Endodermal cell (in vitro differentiated cells): ENCODE data around the gene SORL1. TPM values are rescaled to one million over a fixed set of nuclear protein-coding genes. Genes with fewer than 3 reads are reported as not detected.

ENCODE experiments used
- DNase-seq: peaks from one replicate; pipeline ENCODE4 v3.0.0-alpha.2; 2017
- H3K27ac ChIP-seq: 2 replicates; pipeline ENCODE4 v1.5.1; 2013; ENCODE audit warnings: mild to moderate bottlenecking, low read depth, low read length, moderate library complexity
- H3K27me3 ChIP-seq: 2 replicates; pipeline ENCODE4 v1.6.1; 2013; ENCODE audit warnings: mild to moderate bottlenecking, low read length, moderate library complexity; ENCODE audit not compliant: insufficient read depth, control insufficient read depth, poor library complexity, severe bottlenecking
- H3K36me3 ChIP-seq: 2 replicates; pipeline ENCODE4 v1.7.0; 2013; ENCODE audit warnings: mild to moderate bottlenecking, low read length, moderate library complexity; ENCODE audit not compliant: control insufficient read depth, insufficient read depth
- H3K4me1 ChIP-seq: one replicate; pipeline ENCODE4 v1.7.0; 2013; ENCODE audit warnings: low read length; ENCODE audit not compliant: control insufficient read depth, insufficient read depth
- H3K4me3 ChIP-seq: 2 replicates; pipeline ENCODE4 v1.5.1; 2013; ENCODE audit warnings: mild to moderate bottlenecking, low read length, moderate library complexity
- H3K9ac ChIP-seq: 2 replicates; pipeline ENCODE4 v1.6.1; 2013; ENCODE audit warnings: mild to moderate bottlenecking, low read length, moderate library complexity; ENCODE audit not compliant: poor library complexity, severe bottlenecking; ENCODE audit errors: extremely low read depth
- H3K9me3 ChIP-seq: 2 replicates; pipeline ENCODE4 v1.6.1; 2013; ENCODE audit warnings: mild to moderate bottlenecking, low read length, moderate library complexity; ENCODE audit not compliant: control insufficient read depth
- H3K27ac Mint-ChIP-seq: 2 replicates; pipeline ENCODE4 v1.8.0; 2020; ENCODE audit warnings: mixed read lengths
- H3K27me3 Mint-ChIP-seq: 2 replicates; pipeline ENCODE4 v1.8.0; 2021; ENCODE audit warnings: mild to moderate bottlenecking, mixed read lengths; ENCODE audit not compliant: insufficient read depth
- H3K36me3 Mint-ChIP-seq: 2 replicates; pipeline ENCODE4 v1.8.0; 2020; ENCODE audit warnings: low read depth, mixed read lengths
- H3K4me1 Mint-ChIP-seq: 2 replicates; pipeline ENCODE4 v1.8.0; 2020; ENCODE audit warnings: mixed read lengths
- H3K4me3 Mint-ChIP-seq: 2 replicates; pipeline ENCODE4 v1.8.0; 2020; ENCODE audit warnings: mild to moderate bottlenecking, moderate library complexity, mixed read lengths
- H3K9me3 Mint-ChIP-seq: 2 replicates; pipeline ENCODE4 v1.8.0; 2020; ENCODE audit warnings: mild to moderate bottlenecking, mixed read lengths
- WGBS, 2 experiments: methylation state at CpG; one replicate each; pipeline versions ENCODE4 v1.1.5 to v1.1.7; 2013; ENCODE audit warnings: missing lambda C conversion rate in 2 of 2, mixed read lengths in 1 of 2; ENCODE audit not compliant: insufficient coverage in 1 of 2, insufficient read length in 1 of 2; 5-methylcytosine and 5-hydroxymethylcytosine counted together
- total RNA-seq, 2 donors: library from RNA; stranded (reverse); fragmentation: NEBNext Ultra II Directional in 1 of 2; extraction: Animal tissue kit (Norgen Biotek cat#: 25700) in 1 of 2; gene quantifications; 2 replicates in 1 of 2; 3 replicates in 1 of 2; pipeline ENCODE4 v1.2.1, GENCODE V29; 2021
- TF ChIP-seq, protein P1 (sequence below): fragments of 200-600 bp; sonication (generic); conservative IDR thresholded peaks from 2 replicates; pipeline ENCODE4 v1.5.0; 2021; ENCODE audit warnings: antibody characterized with exemption, mild to moderate bottlenecking

SORL1 gene
- total RNA-seq, 2 donors from 2014 or later, result 56.4 to 57.5 TPM

DNA sequence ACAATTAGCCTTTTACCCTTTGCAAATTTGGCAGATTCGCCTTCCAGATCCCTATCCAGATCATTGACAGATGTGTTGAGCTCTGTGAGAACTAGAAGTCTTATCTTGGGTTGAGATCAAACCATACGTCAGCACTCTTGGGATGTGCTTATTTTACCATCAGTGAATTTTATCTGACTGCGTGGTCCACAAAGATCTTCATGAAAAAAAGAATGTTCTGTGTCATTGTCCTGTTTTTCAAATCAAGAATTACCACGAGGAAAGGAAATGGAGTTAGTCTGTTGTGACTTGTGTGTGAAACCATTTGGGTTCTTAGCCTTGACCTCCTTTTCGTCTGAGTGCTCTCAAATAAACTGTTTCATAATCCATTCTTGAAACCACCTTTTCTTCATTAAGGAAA lies 86.9 kb downstream of the SORL1 start:
- Mint-ChIP-seq H3K4me3 (no peak overlapping the region), H3K27ac (no peak overlapping the region), H3K36me3 (peaks cover 33% of the 10 kb centered on the region), H3K4me1 (peaks cover 9% of the 10 kb centered on the region), H3K9me3 (no peaks in the 10 kb centered on the region), H3K27me3 (no peaks in the 10 kb centered on the region)
- H3K9me3 ChIP-seq, result no peaks in the 10 kb centered on the region
- no peaks in the 10 kb centered on the region for H3K27me3 ChIP-seq
- H3K9ac ChIP-seq, result no peak overlapping the region
- H3K4me1 ChIP-seq, result no peaks in the 10 kb centered on the region
- TF ChIP-seq, protein P1, sequence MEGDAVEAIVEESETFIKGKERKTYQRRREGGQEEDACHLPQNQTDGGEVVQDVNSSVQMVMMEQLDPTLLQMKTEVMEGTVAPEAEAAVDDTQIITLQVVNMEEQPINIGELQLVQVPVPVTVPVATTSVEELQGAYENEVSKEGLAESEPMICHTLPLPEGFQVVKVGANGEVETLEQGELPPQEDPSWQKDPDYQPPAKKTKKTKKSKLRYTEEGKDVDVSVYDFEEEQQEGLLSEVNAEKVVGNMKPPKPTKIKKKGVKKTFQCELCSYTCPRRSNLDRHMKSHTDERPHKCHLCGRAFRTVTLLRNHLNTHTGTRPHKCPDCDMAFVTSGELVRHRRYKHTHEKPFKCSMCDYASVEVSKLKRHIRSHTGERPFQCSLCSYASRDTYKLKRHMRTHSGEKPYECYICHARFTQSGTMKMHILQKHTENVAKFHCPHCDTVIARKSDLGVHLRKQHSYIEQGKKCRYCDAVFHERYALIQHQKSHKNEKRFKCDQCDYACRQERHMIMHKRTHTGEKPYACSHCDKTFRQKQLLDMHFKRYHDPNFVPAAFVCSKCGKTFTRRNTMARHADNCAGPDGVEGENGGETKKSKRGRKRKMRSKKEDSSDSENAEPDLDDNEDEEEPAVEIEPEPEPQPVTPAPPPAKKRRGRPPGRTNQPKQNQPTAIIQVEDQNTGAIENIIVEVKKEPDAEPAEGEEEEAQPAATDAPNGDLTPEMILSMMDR, result no peak
- H3K27ac ChIP-seq, result no peak overlapping the region
- no peak for DNase-seq
- WGBS, 2 experiments, result 95 to 100% methylated on average over 4 of the region's 5 CpGs
- H3K36me3 ChIP-seq, result peaks cover 5% of the 10 kb centered on the region
- H3K4me3 ChIP-seq, result no peak overlapping the region

DNA sequence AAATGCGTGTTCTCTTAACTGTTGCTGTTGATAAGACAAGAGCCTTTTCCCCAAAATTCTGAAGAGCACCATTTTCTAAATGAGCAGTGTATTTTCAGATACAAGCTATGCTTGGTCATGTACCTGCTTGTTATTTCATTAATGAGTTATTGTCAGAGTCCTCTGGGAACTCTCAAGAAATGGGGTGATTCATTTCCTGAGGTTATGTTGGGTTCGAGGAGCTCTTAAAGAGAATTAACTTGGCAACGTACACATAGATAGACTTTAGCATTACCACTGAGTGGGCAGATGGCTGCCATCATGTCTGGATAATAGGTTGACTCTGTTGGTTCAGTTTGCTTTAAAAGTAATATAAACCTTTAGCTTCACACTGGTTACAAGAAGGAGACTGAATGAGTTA lies 88.5 kb downstream of the SORL1 start:
- Histone ChIP-seq H3K4me1 (no peaks in the 10 kb centered on the region), H3K9ac (no peak overlapping the region), H3K4me3 (no peak overlapping the region), H3K27me3 (no peaks in the 10 kb centered on the region), H3K27ac (no peak overlapping the region), H3K36me3 (peaks cover 14% of the 10 kb centered on the region), H3K9me3 (no peaks in the 10 kb centered on the region)
- H3K4me1 Mint-ChIP-seq, result peaks cover 4% of the 10 kb centered on the region
- WGBS, 2 experiments, result 91 to 100% methylated on average over 3 of the region's 3 CpGs
- no peak overlapping the region for H3K4me3 Mint-ChIP-seq
- DNase-seq, result no peak
- TF ChIP-seq, protein P1, result no peak
- peaks cover 41% of the 10 kb centered on the region for H3K36me3 Mint-ChIP-seq
- no peaks in the 10 kb centered on the region for H3K27me3 Mint-ChIP-seq
- no peak overlapping the region for H3K27ac Mint-ChIP-seq
- no peaks in the 10 kb centered on the region for H3K9me3 Mint-ChIP-seq

DNA sequence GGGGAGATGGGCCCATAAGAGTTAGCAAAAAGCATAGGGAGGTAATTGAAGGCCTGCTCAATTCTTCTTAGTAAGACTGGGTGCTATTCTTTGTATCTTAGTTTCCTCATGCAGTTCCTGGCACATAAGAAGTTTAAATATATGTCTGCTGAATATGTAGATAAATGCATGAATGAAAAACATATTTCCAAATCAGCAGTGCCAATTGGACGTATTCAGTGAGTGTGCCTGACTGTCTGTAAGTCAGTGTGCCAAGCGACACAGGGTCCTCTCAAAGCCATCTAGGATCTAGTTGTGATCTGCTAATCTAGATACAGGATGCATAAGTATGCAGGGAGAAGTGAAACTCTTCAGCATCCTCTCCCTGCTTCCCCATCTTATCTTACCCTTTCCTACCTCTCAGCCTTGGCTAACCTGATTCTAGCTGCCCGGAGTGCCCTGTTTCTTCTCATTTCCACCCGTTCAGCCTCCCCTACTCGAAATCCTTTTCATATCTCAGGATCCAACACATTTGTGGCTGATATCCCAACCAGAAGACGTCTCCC lies 91.8 kb downstream of the SORL1 start:
- H3K36me3 ChIP-seq, result peaks cover 18% of the 10 kb centered on the region
- Mint-ChIP-seq H3K4me3 (no peak overlapping the region), H3K4me1 (peaks cover 6% of the 10 kb centered on the region), H3K27ac (no peak overlapping the region), H3K9me3 (no peaks in the 10 kb centered on the region), H3K27me3 (no peaks in the 10 kb centered on the region), H3K36me3 (peaks cover 49% of the 10 kb centered on the region)
- H3K9me3 ChIP-seq, result no peaks in the 10 kb centered on the region
- TF ChIP-seq, protein P1, result no peak
- H3K9ac ChIP-seq, result no peak overlapping the region
- no peak overlapping the region for H3K27ac ChIP-seq
- no peaks in the 10 kb centered on the region for H3K27me3 ChIP-seq
- 96 to 100% methylated on average over 2 to 6 of the region's 6 CpGs for WGBS, 2 experiments
- no peak for DNase-seq
- H3K4me1 ChIP-seq, result no peaks in the 10 kb centered on the region
- H3K4me3 ChIP-seq, result no peak overlapping the region
